ENCODE results near the gene OGFR. TPM values are rescaled to one million over a fixed set of nuclear protein-coding genes. Genes with fewer than 3 reads are reported as not detected.
"Not testable (repeated sequence)": the region's sequence is repeated elsewhere in the genome, so short reads cannot be mapped to it uniquely, and the experiment has no call there.

The OGFR gene
- total RNA-seq, 1 donor, result 31.0 TPM

DNA sequence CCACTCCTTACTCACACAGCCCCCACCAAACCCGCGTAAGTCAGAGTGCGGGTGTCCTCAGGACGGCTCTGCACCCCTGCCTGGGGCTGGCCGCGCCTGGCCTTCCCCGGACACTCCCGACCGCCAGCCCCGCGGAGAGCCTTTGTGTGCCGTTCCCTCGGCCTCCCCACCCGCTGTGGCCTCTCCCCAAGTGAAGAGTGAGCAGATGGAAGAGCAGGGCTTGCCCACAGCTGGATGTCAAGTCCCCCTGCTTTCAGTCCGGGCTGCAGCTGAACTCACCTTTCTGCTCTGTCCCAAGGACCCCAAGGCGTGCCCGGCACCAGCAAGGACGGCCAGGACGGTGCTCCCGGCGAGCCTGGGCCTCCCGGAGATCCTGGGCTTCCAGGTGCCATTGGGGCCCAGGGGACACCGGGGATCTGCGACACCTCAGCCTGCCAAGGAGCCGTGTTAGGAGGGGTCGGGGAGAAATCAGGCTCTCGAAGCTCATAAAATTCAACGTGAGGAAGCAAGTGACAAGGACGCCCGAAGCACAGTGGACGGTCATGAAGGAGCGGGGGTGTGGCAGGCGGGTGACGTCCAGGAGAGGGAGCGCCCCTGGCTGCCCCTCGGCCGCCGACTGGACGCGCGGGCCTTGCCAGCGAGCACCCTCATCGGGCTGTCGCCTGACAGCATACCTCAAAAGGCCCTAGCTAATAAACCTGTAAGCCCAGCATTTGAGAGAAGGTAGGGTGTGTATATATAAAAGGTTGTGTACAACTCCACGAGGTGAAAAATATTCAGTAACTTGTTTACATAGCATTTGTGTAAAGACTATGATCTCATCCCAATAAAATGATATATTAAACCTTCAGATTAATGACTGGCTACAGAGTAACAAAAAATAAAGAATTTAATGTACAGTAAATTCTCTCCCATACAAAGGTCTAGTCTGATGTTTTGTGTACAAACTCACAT lies 35.9 kb downstream of the OGFR start:
- H3K4me3 ChIP-seq (ENCODE audit: low read depth, low read length), result no peak overlapping the region
- DNase-seq (ENCODE audit: low read depth), result no peak
- TF ChIP-seq, protein P1, sequence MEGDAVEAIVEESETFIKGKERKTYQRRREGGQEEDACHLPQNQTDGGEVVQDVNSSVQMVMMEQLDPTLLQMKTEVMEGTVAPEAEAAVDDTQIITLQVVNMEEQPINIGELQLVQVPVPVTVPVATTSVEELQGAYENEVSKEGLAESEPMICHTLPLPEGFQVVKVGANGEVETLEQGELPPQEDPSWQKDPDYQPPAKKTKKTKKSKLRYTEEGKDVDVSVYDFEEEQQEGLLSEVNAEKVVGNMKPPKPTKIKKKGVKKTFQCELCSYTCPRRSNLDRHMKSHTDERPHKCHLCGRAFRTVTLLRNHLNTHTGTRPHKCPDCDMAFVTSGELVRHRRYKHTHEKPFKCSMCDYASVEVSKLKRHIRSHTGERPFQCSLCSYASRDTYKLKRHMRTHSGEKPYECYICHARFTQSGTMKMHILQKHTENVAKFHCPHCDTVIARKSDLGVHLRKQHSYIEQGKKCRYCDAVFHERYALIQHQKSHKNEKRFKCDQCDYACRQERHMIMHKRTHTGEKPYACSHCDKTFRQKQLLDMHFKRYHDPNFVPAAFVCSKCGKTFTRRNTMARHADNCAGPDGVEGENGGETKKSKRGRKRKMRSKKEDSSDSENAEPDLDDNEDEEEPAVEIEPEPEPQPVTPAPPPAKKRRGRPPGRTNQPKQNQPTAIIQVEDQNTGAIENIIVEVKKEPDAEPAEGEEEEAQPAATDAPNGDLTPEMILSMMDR (IDR thresholded peaks at IDR 0.05; ENCODE audit: insufficient read depth, low read length), result no peak

DNA sequence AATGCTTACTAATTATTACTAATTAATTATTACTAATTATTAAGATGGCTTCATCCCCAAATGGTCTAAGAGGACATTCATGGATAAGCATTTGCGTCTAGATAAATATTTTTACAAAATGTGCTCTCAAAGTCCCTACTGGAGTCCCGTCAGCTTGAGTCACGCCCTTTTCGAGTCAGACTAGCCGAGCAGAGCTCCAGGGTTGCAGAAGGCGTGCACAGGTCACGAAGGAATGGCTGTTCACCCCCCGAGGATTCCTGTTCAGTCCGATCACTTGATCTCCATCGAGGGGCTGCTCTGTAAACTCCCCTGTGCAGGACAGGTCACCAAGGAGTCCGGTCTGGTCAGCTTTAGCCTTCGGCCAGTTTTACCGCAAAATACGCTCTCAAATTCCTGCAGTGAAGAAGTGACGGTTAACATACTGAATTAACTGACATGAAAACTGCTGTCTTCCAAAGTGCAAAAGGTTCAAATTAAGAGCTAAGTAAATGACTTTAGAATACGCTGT lies 37.1 kb downstream of the OGFR start:
- TF ChIP-seq, protein P1 (IDR thresholded peaks at IDR 0.05; ENCODE audit: insufficient read depth, low read length), result no peak
- H3K4me3 ChIP-seq (ENCODE audit: low read depth, low read length), result no peak overlapping the region
- DNase-seq (ENCODE audit: low read depth), result no peak

DNA sequence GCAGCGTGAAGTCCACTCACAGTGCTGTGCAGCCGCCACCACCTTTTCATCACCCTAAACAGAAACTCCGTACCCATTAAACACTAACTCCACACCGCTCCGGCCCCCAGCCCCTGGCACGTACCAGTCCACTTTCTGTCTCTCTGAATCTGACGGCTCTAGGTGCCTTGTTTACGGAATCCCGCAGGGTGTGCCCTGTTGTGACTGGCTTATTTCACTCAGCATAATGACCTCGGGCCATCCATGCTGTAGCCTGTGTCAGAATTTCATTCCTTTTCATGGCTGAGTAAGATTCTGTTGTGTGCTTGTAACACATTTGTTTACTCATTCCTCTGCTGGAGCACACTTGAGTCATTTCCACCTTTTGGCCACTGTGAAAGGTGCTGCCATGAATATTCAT lies 39.0 kb downstream of the OGFR start:
- no peak for DNase-seq (ENCODE audit: low read depth)
- TF ChIP-seq, protein P1 (IDR thresholded peaks at IDR 0.05; ENCODE audit: insufficient read depth, low read length), result no peak

DNA sequence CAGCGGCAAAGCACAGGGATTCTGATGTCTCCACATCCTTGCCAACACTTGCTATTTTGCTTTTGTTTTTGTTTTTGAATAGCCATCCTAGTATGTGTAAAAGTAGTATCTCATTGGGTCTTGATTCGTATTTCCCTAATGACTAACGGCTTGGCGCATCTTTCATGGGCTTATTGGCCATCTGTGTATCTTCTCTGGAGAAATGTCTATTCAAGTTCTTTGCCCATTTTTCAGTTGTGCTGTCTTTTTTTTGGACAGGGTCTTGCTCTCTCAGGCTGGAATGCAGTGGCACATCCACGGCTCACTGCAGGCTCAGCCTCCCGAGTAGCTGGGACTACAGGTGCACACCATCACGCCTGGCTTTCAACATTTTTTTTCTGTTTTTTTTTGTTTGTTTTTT lies 39.5 kb downstream of the OGFR start:
- DNase-seq (ENCODE audit: low read depth), result no peak
- TF ChIP-seq, protein P1 (IDR thresholded peaks at IDR 0.05; ENCODE audit: insufficient read depth, low read length), result no peak
- no peak overlapping the region for H3K4me3 ChIP-seq (ENCODE audit: low read depth, low read length)

More for the DNA sequence above, 39.0 kb downstream of the OGFR start:
- no peak overlapping the region for H3K4me3 ChIP-seq (ENCODE audit: low read depth, low read length)

DNA sequence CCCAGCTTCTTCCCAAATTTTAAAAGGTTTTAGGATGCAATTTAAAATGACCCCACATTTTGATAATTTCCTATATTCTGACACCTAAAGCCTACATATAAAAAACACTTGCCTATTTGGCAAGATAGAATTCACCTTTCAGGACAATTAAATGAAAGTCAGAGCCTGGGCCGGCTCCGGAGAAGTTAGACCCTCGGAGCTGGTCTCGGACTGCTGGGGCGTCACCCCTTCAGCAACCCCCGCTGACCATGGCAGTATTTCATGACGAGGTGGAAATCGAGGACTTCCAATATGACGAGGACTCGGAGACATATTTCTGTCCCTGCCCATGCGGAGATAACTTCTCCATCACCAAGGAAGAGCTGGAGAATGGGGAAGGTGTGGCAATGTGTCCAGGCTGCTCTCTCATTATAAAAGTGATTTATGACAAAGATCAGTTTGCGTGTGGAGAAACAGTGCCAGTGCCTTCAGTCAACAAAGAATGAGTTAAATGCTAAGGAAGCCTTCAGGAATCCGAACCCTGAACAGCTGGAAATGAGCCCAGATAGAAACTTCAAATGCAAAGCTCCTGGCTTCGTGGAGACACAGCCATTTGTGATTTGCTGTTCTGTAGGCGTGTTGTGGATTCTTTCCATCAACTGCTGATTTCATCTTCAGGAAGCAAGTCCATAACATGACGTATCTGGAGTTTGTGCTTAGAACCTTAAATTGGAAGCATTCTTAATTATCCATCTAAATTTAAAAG lies 41.0 kb downstream of the OGFR start:
- DNase-seq (ENCODE audit: low read depth), result no peak
- no peak overlapping the region for H3K4me3 ChIP-seq (ENCODE audit: low read depth, low read length)
- TF ChIP-seq, protein P1 (IDR thresholded peaks at IDR 0.05; ENCODE audit: insufficient read depth, low read length), result no peak

DNA sequence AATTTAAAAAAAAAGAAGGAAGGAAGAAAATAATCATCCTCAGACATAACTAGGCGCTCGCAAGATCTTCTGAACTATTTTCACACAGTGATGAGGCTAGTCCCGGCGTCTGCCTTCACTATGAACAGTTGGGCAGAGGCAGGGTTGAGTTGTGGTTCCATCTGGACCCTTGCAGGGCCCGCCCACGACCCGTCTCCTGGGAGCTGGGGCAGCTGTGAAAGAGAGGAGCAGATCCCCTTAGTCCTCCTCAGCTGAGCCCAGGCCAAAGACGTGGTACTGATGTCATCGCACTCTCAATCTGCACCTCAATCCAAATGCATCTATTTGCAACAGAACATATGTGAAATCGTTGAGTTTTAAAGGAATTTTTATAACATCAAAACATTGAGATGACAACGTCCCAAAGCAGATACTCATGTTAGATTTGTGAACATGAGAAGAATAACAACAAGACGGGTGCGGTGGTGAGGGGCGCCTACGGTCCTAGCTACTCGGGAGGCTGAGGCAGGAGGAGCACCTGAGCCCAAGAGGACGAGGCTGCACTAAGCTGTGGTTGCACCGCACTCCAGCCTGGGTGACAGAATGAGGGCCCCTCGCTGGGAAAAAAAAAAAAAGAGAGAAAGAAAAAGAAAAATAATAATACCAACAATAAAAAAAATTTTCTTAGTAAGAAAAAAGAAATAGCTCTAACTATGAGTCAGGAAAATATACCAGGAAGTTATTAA lies 41.7 kb downstream of the OGFR start:
- TF ChIP-seq, protein P1 (IDR thresholded peaks at IDR 0.05; ENCODE audit: insufficient read depth, low read length), result no peak
- DNase-seq (ENCODE audit: low read depth), result no peak
- H3K4me3 ChIP-seq (ENCODE audit: low read depth, low read length), result no peak overlapping the region

DNA sequence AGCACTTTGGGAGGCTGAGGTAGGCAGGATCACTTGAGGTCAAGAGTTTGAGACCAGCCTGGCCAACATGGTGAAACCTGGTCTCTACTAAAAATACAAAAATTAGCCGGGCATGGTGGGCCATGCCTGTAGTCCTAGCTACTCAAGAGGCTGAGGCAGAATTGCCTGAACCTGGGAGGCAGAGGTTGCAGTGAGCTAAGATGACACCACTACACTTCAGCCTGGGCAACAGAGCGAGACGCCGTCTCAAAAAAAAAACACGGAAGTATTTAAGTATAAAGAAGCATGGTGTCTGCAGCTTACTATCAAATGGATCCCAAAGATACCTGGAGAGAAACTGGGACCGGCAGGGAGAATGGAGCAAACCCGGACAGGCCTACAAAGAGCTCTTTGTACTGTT lies 44.3 kb downstream of the OGFR start:
- DNase-seq (ENCODE audit: low read depth); H3K4me3 ChIP-seq (ENCODE audit: low read depth, low read length): not testable (repeated sequence)

Measured in fibroblast of the aortic adventitia (primary cell).